GM23248 (cell line): ENCODE measurements around the gene PRUNE1. TPM values are rescaled to one million over a fixed set of nuclear protein-coding genes. Genes with fewer than 3 reads are reported as not detected.
A peak's percentile ranks its signal among the peaks of the same experiment; 100 is the strongest.

ENCODE experiments used
- DNase-seq: peaks from one replicate; pipeline ENCODE4 v3.0.0-alpha.2; 2015
- H2AFZ ChIP-seq: fragments of 200-600 bp; sonication (generic); 2 replicates; pipeline ENCODE4 v1.6.1; 2016; ENCODE audit warnings: antibody characterized with exemption
- H3F3A ChIP-seq: fragments of 200-600 bp; sonication (generic); 2 replicates; pipeline ENCODE4 v1.6.1; 2016; ENCODE audit warnings: mild to moderate bottlenecking, antibody characterized with exemption, mixed run types; ENCODE audit not compliant: insufficient read depth
- H3K27ac ChIP-seq: fragments of 200-600 bp; sonication (generic); 2 replicates; pipeline ENCODE4 v1.5.1; 2016; ENCODE audit warnings: mild to moderate bottlenecking
- H3K27me3 ChIP-seq: fragments of 200-600 bp; sonication (generic); replicated peaks from 2 replicates; pipeline ENCODE4 v1.6.1; 2016; ENCODE audit warnings: mild to moderate bottlenecking; ENCODE audit not compliant: insufficient read depth
- H3K36me3 ChIP-seq: fragments of 200-600 bp; sonication (generic); 2 replicates; pipeline ENCODE4 v1.6.1; 2016; ENCODE audit warnings: low read depth, mild to moderate bottlenecking
- H3K4me1 ChIP-seq: fragments of 200-600 bp; sonication (generic); 2 replicates; pipeline ENCODE4 v1.6.1; 2016; ENCODE audit warnings: mild to moderate bottlenecking; ENCODE audit not compliant: insufficient read depth
- H3K4me2 ChIP-seq: fragments of 200-600 bp; sonication (generic); one replicate; pipeline ENCODE4 v1.6.1; 2016; ENCODE audit warnings: mild to moderate bottlenecking; ENCODE audit not compliant: unreplicated experiment
- H3K4me3 ChIP-seq: fragments of 200-600 bp; sonication (generic); 2 replicates; pipeline ENCODE4 v1.5.1; 2016; ENCODE audit warnings: mild to moderate bottlenecking
- H3K79me2 ChIP-seq: fragments of 200-600 bp; sonication (generic); 2 replicates; pipeline ENCODE4 v1.6.1; 2016; ENCODE audit warnings: mild to moderate bottlenecking; ENCODE audit not compliant: insufficient read depth
- H3K9ac ChIP-seq: fragments of 200-600 bp; sonication (generic); 2 replicates; pipeline ENCODE4 v1.6.1; 2016; ENCODE audit warnings: mild to moderate bottlenecking
- H3K9me2 ChIP-seq: fragments of 200-600 bp; sonication (generic); 2 replicates; pipeline ENCODE4 v1.6.1; 2016; ENCODE audit warnings: mixed run types, mild to moderate bottlenecking, moderate library complexity; ENCODE audit not compliant: insufficient read depth
- H3K9me3 ChIP-seq: fragments of 200-600 bp; sonication (generic); one replicate; pipeline ENCODE4 v1.6.1; 2017; ENCODE audit warnings: low read depth
- H4K20me1 ChIP-seq: fragments of 200-600 bp; sonication (generic); 2 replicates; pipeline ENCODE4 v1.6.0; 2016; ENCODE audit not compliant: insufficient read depth
- EZH2 ChIP-seq: fragments of 200-600 bp; sonication (generic); IDR thresholded peaks from 2 replicates; pipeline ENCODE4 v1.6.1; 2018; ENCODE audit warnings: antibody characterized with exemption, mild to moderate bottlenecking; ENCODE audit not compliant: insufficient read depth, poor library complexity, severe bottlenecking
- EZH2phosphoT487 ChIP-seq: fragments of 200-600 bp; sonication (generic); IDR thresholded peaks from 2 replicates; pipeline ENCODE4 v1.6.1; 2018; ENCODE audit warnings: antibody characterized with exemption, moderate library complexity, mild to moderate bottlenecking, low read depth; ENCODE audit not compliant: insufficient read depth
- WGBS, 2 experiments: methylation state at CpG; one replicate each; pipeline ENCODE4 v1.1.6; 2015 to 2017; ENCODE audit warnings: low lambda C conversion rate in 2 of 2, low coverage in 1 of 2; ENCODE audit errors: missing lambda C conversion rate in 2 of 2; 5-methylcytosine and 5-hydroxymethylcytosine counted together
- in situ Hi-C: fragments of 300-500 bp; cut with MboI; formaldehyde crosslinking; loops from 2 replicates; pipeline ENCODE4 v1.15.0; 2020
- polyA plus RNA-seq: library from polyadenylated mRNA; unstranded; fragments of >200 nt; fragmentation: Nextera tagmentation; extraction: Ambion mirVana; gene quantifications from 2 replicates; pipeline ENCODE4 v1.2.1, GENCODE V29; 2016
- total RNA-seq: library from RNA; depleted of rRNA; stranded (reverse); fragments of >200 nt; shearing (Covaris generic); gene quantifications from 2 replicates; pipeline ENCODE4 v1.2.3, GENCODE V29; 2014

Gene PRUNE1
- total and polyA plus RNA-seq, 2 experiments from 2014 or later: 9.0 to 10.5 TPM

DNA sequence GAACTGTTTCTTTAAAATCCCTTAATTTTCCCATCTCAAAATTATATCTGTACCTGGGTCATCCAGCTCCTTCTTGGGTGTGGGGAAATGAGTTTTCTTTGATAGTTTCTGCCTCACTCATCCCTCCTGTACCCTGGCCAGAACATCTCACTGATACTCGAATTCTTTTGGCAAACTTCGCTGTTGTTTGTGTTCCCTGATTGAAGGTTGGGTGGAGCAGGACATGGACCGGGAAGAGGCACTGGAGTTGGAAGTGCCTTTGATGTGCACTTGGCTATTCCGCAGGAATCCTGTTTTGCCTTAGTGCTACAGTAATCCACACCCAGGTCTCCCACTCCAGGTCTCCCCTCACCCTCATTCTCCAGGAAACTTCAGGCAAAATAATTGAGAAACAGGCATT lies 12.8 kb upstream of the PRUNE1 start:
- Histone ChIP-seq H4K20me1 (no peaks in the 10 kb centered on the region), H3K36me3 (no peaks in the 10 kb centered on the region), H3K9me2 (no peaks in the 10 kb centered on the region), H3K4me2 (peak overlapping the region; percentile 60), H3K27me3 (no peaks in the 10 kb centered on the region), H3K4me3 (peak overlapping the region; percentile 45), H3K9ac (peak overlapping the region; percentile 41; the same call in 1 of the 2 replicates), H3K9me3 (no peaks in the 10 kb centered on the region), H3F3A (no peaks in the 10 kb centered on the region), H3K79me2 (no peaks in the 10 kb centered on the region), H3K27ac (no peak overlapping the region), H3K4me1 (peaks cover 14% of the 10 kb centered on the region), H2AFZ (peak overlapping the region; percentile 77)
- 7% methylated on average over 4 of the region's 4 CpGs for WGBS, 2 experiments
- in situ Hi-C loops: no loop called here
- no peak for DNase-seq
- TF ChIP-seq EZH2phosphoT487: no peak
- no peak for TF ChIP-seq EZH2

- H2AFZ ChIP-seq: peak overlapping the region; percentile 77
- H3K9ac ChIP-seq: peak overlapping the region; percentile 41; the same call in 1 of the 2 replicates
- in situ Hi-C loops: no loop called here
- H3K27ac ChIP-seq: no peak overlapping the region
- peaks cover 14% of the 10 kb centered on the region for H3K4me1 ChIP-seq
- no peaks in the 10 kb centered on the region for H3K27me3 ChIP-seq
- WGBS, 2 experiments: 10 to 11% methylated on average over 9 of the region's 9 CpGs
- H3F3A ChIP-seq: no peaks in the 10 kb centered on the region
- peak; percentile 61 for DNase-seq
- H3K4me3 ChIP-seq: peak overlapping the region; percentile 45
- H4K20me1 ChIP-seq: no peaks in the 10 kb centered on the region
- H3K9me2 ChIP-seq: no peaks in the 10 kb centered on the region
- H3K9me3 ChIP-seq: no peaks in the 10 kb centered on the region
- H3K36me3 ChIP-seq: no peaks in the 10 kb centered on the region
- H3K79me2 ChIP-seq: no peaks in the 10 kb centered on the region
- peak overlapping the region; percentile 60 for H3K4me2 ChIP-seq
- no peak for TF ChIP-seq EZH2phosphoT487
- TF ChIP-seq EZH2: no peak
Observed at GRCh38 chr1:150995896-150996295, 12.4 kb upstream of the PRUNE1 start.

DNA sequence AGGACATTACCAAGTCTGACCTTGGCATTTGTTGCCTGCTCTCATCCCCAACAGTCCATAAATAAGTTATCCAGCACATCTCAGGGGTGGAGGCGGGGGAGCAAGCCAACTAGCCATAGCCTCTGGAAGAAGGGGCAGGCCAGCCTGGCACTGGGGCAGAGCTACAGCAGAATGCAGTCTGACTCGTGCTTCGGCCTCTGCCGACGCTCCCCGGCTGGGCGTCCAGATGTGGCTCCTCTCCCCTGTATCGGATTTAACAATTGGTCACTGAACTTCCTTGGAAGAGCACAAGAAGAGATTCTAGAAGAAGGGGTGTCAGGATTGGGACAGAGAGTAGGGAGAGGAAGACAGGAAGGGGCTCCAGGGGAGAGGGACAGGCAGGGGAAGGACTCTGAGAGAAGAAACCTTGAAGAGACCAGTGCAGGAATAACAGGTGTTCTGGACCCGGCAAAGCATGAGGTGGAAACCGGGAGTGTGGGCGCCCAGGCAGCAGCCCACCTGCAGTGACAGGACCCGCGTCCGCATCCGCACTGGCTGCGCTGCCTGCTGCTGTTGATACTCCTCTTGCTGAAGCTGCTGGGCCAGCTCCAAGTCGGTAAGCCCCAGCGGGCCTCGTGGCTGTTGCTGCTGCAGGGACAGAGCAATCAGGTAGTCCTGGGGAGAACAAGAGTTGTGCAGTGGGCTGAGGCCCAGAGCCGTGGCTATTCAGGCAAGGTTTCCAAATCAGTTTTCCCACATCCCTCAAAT lies 10.9 kb upstream of the PRUNE1 start:
- 82 to 83% methylated on average over 20 of the region's 20 CpGs for WGBS, 2 experiments
- Histone ChIP-seq H3K9me2 (no peaks in the 10 kb centered on the region), H3K4me3 (no peak overlapping the region), H3K27me3 (no peaks in the 10 kb centered on the region), H3K4me2 (no peak overlapping the region), H2AFZ (no peak overlapping the region), H4K20me1 (no peaks in the 10 kb centered on the region), H3K4me1 (peaks cover 14% of the 10 kb centered on the region), H3F3A (no peaks in the 10 kb centered on the region), H3K36me3 (no peaks in the 10 kb centered on the region), H3K79me2 (no peaks in the 10 kb centered on the region), H3K9ac (no peak overlapping the region), H3K9me3 (no peaks in the 10 kb centered on the region), H3K27ac (no peak overlapping the region)
- DNase-seq: no peak
- in situ Hi-C loops: no loop called here
- no peak for TF ChIP-seq EZH2phosphoT487
- TF ChIP-seq EZH2: no peak

DNA sequence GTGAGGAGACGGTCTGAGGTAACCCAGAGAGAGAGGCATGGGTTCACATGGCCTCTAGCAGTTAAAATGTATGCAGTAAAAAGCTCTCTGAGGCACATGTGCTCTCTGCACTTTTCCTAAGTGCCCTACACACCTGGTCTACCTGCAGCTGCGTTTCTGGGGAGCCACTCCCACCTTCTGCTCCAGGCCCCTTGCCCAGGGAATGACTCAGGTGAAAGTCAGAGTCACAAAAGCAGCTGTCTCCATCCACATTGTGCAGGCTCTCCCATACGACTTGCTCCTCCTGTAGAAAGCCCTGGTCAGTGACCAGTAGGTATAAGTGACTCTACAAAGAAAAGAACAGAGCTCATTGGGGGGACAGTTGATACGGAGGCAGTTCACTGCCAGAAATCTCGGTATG lies 10.3 kb upstream of the PRUNE1 start:
- Histone ChIP-seq H3K27me3 (no peaks in the 10 kb centered on the region), H3K36me3 (no peaks in the 10 kb centered on the region), H4K20me1 (no peaks in the 10 kb centered on the region), H2AFZ (no peak overlapping the region), H3K27ac (no peak overlapping the region), H3K4me3 (no peak overlapping the region), H3K79me2 (no peaks in the 10 kb centered on the region), H3K9me2 (no peaks in the 10 kb centered on the region), H3K4me2 (no peak overlapping the region), H3K9me3 (no peaks in the 10 kb centered on the region), H3K9ac (no peak overlapping the region), H3K4me1 (peaks cover 14% of the 10 kb centered on the region), H3F3A (no peaks in the 10 kb centered on the region)
- no peak for DNase-seq
- in situ Hi-C loops: no loop called here
- 52 to 53% methylated on average over 5 of the region's 5 CpGs for WGBS, 2 experiments
- TF ChIP-seq EZH2 (no peak), EZH2phosphoT487 (no peak)
